GM06990 (cell line): ENCODE results near the gene UST.
"Not testable (repeated sequence)": the region's sequence is repeated elsewhere in the genome, so short reads cannot be mapped to it uniquely, and the experiment has no call there.

Experiments used
- DNase-seq: peaks from one replicate; pipeline ENCODE4 v3.0.0-alpha.2; 2011; ENCODE audit not compliant: insufficient read length; ENCODE audit errors: extremely low read depth
- H3K27me3 ChIP-seq: replicated peaks from 2 replicates; pipeline ENCODE4 v1.6.0; 2011; ENCODE audit warnings: low read length; ENCODE audit not compliant: control insufficient read depth, insufficient read depth
- H3K36me3 ChIP-seq: 2 replicates; pipeline ENCODE4 v1.5.1; 2011; ENCODE audit warnings: low read length; ENCODE audit not compliant: control insufficient read depth, insufficient read depth
- H3K4me3 ChIP-seq: replicated peaks from 2 replicates; pipeline ENCODE4 v1.5.1; 2011; ENCODE audit warnings: low read depth, mild to moderate bottlenecking, control low read depth, low read length
- CTCF ChIP-seq: IDR thresholded peaks from 2 replicates; pipeline ENCODE4 v1.5.1; 2011; ENCODE audit warnings: low read length, control low read depth, mild to moderate bottlenecking, inconsistent platforms; ENCODE audit not compliant: insufficient read depth, poor library complexity, severe bottlenecking

The UST gene

GRCh38 chr6:148973538-148974208 is 226.8 kb downstream of the UST start:
- no peak for TF ChIP-seq CTCF
- DNase-seq: no peak
- no peak overlapping the region for H3K4me3 ChIP-seq
- H3K36me3 ChIP-seq: no peaks in the 10 kb centered on the region
- H3K27me3 ChIP-seq: no peaks in the 10 kb centered on the region

- TF ChIP-seq CTCF: no peak
- Histone ChIP-seq H3K27me3 (no peaks in the 10 kb centered on the region), H3K4me3 (no peak overlapping the region), H3K36me3 (no peaks in the 10 kb centered on the region)
- DNase-seq: no peak
Observed at GRCh38 chr6:148974351-148974750, 227.5 kb downstream of the UST start.

GRCh38 chr6:148978298-148978697 is 231.5 kb downstream of the UST start:
- not testable (repeated sequence) for H3K27me3 ChIP-seq

GRCh38 chr6:148979014-148979901 is 232.4 kb downstream of the UST start:
- no peak for DNase-seq
- Histone ChIP-seq H3K4me3 (no peak overlapping the region), H3K27me3 (no peaks in the 10 kb centered on the region; the same call in 1 of the 2 replicates), H3K36me3 (no peaks in the 10 kb centered on the region)
- TF ChIP-seq CTCF: no peak

More at GRCh38 chr6:148978298-148978697, 231.5 kb downstream of the UST start:
- DNase-seq, H3K36me3 ChIP-seq, H3K4me3 ChIP-seq: not testable (repeated sequence)

GRCh38 chr6:148980234-148980633 is 233.4 kb downstream of the UST start:
- Histone ChIP-seq H3K27me3 (no peaks in the 10 kb centered on the region; the same call in 1 of the 2 replicates), H3K4me3 (no peak overlapping the region), H3K36me3 (no peaks in the 10 kb centered on the region)
- no peak for TF ChIP-seq CTCF
- DNase-seq: no peak

- no peak for TF ChIP-seq CTCF
- Histone ChIP-seq H3K36me3 (no peaks in the 10 kb centered on the region), H3K27me3 (no peaks in the 10 kb centered on the region; the same call in 1 of the 2 replicates), H3K4me3 (no peak overlapping the region)
- no peak for DNase-seq
Observed at GRCh38 chr6:148981515-148981914, 234.7 kb downstream of the UST start.
